IPS-15b (cell line): ENCODE measurements around the gene STX19.

ENCODE experiments used
- H3K27me3 ChIP-seq: one replicate; pipeline ENCODE4 v1.6.1; 2013; ENCODE audit warnings: low read length; ENCODE audit not compliant: control insufficient read depth, insufficient read depth
- H3K36me3 ChIP-seq: one replicate; pipeline ENCODE4 v1.6.1; 2013; ENCODE audit warnings: low read length; ENCODE audit not compliant: control insufficient read depth, insufficient read depth
- H3K4me1 ChIP-seq: one replicate; pipeline ENCODE4 v1.6.1; 2013; ENCODE audit warnings: mild to moderate bottlenecking, low read length; ENCODE audit not compliant: control insufficient read depth, insufficient read depth
- H3K4me3 ChIP-seq: one replicate; pipeline ENCODE4 v1.5.1; 2013; ENCODE audit warnings: low read depth, low read length
- H3K9ac ChIP-seq: one replicate; pipeline ENCODE4 v1.6.1; 2013; ENCODE audit warnings: low read depth, mild to moderate bottlenecking, low read length
- H3K9me3 ChIP-seq: one replicate; pipeline ENCODE4 v1.6.1; 2013; ENCODE audit warnings: mild to moderate bottlenecking, low read length; ENCODE audit not compliant: control insufficient read depth, insufficient read depth

STX19 gene

GRCh38 chr3:94028093-94028837, at the start of gene STX19:
Gene STX19 (minus strand): TSS chr3:94028597. CDS start chr3:94015269, 13,328 bp downstream.
- no peak within 1 kb of the TSS for H3K9ac ChIP-seq
- no peaks in the 10 kb centered on the region for H3K9me3 ChIP-seq
- no peaks in the 10 kb centered on the region for H3K27me3 ChIP-seq
- no peaks in the 10 kb centered on the region for H3K4me1 ChIP-seq
- H3K36me3 ChIP-seq, result no peaks in the 10 kb centered on the region
- no peak within 1 kb of the TSS for H3K4me3 ChIP-seq

GRCh38 chr3:94076055-94076454, 47.7 kb upstream of the STX19 start:
- Histone ChIP-seq H3K27me3 (no peaks in the 10 kb centered on the region), H3K4me1 (no peaks in the 10 kb centered on the region), H3K4me3 (no peak overlapping the region), H3K9ac (no peak overlapping the region), H3K36me3 (no peaks in the 10 kb centered on the region), H3K9me3 (no peaks in the 10 kb centered on the region)

GRCh38 chr3:94071713-94072284, 43.4 kb upstream of the STX19 start:
- no peaks in the 10 kb centered on the region for H3K36me3 ChIP-seq
- no peaks in the 10 kb centered on the region for H3K27me3 ChIP-seq
- H3K9ac ChIP-seq, result no peak overlapping the region
- no peaks in the 10 kb centered on the region for H3K4me1 ChIP-seq
- H3K9me3 ChIP-seq, result no peaks in the 10 kb centered on the region
- H3K4me3 ChIP-seq, result no peak overlapping the region

GRCh38 chr3:94070341-94070911, 42.0 kb upstream of the STX19 start:
- Histone ChIP-seq H3K4me1 (no peaks in the 10 kb centered on the region), H3K9ac (no peak overlapping the region), H3K27me3 (no peaks in the 10 kb centered on the region), H3K36me3 (no peaks in the 10 kb centered on the region), H3K9me3 (no peaks in the 10 kb centered on the region), H3K4me3 (no peak overlapping the region)

- Histone ChIP-seq H3K9ac (no peak overlapping the region), H3K27me3 (no peaks in the 10 kb centered on the region), H3K4me1 (no peaks in the 10 kb centered on the region), H3K36me3 (no peaks in the 10 kb centered on the region), H3K9me3 (no peaks in the 10 kb centered on the region), H3K4me3 (no peak overlapping the region)
Observed at GRCh38 chr3:94069194-94069813, 40.9 kb upstream of the STX19 start.

- no peaks in the 10 kb centered on the region for H3K27me3 ChIP-seq
- H3K4me3 ChIP-seq, result no peak overlapping the region
- no peaks in the 10 kb centered on the region for H3K9me3 ChIP-seq
- no peaks in the 10 kb centered on the region for H3K36me3 ChIP-seq
- peaks cover 4% of the 10 kb centered on the region for H3K4me1 ChIP-seq
- no peak overlapping the region for H3K9ac ChIP-seq
Observed at GRCh38 chr3:94066506-94067500, 38.4 kb upstream of the STX19 start.

GRCh38 chr3:94065819-94066480, 37.6 kb upstream of the STX19 start:
- H3K9ac ChIP-seq, result no peak overlapping the region
- H3K9me3 ChIP-seq, result no peaks in the 10 kb centered on the region
- H3K27me3 ChIP-seq, result no peaks in the 10 kb centered on the region
- no peak overlapping the region for H3K4me3 ChIP-seq
- H3K4me1 ChIP-seq, result peaks cover 4% of the 10 kb centered on the region
- no peaks in the 10 kb centered on the region for H3K36me3 ChIP-seq

- Histone ChIP-seq H3K9ac (no peak overlapping the region), H3K9me3 (no peaks in the 10 kb centered on the region), H3K4me3 (no peak overlapping the region), H3K4me1 (peaks cover 4% of the 10 kb centered on the region), H3K27me3 (no peaks in the 10 kb centered on the region), H3K36me3 (no peaks in the 10 kb centered on the region)
Observed at GRCh38 chr3:94065122-94065521, 36.7 kb upstream of the STX19 start.

GRCh38 chr3:94064243-94064860, 36.0 kb upstream of the STX19 start:
- Histone ChIP-seq H3K36me3 (no peaks in the 10 kb centered on the region), H3K4me3 (no peak overlapping the region), H3K9ac (no peak overlapping the region)

GRCh38 chr3:94063496-94064119, 35.2 kb upstream of the STX19 start:
- no peaks in the 10 kb centered on the region for H3K36me3 ChIP-seq
- no peaks in the 10 kb centered on the region for H3K9me3 ChIP-seq
- H3K9ac ChIP-seq, result peak overlapping the region; percentile 91
- H3K4me1 ChIP-seq, result peaks cover 4% of the 10 kb centered on the region
- peak overlapping the region; percentile 73 for H3K4me3 ChIP-seq
- H3K27me3 ChIP-seq, result no peaks in the 10 kb centered on the region

More at GRCh38 chr3:94064243-94064860, 36.0 kb upstream of the STX19 start:
- Histone ChIP-seq H3K4me1 (peaks cover 4% of the 10 kb centered on the region), H3K27me3 (no peaks in the 10 kb centered on the region), H3K9me3 (no peaks in the 10 kb centered on the region)
